Smooth muscle cell (in vitro differentiated cells): Measurements from ENCODE around the gene SLC2A13. TPM values are rescaled to one million over a fixed set of nuclear protein-coding genes. Genes with fewer than 3 reads are reported as not detected.
"Not testable (repeated sequence)": the region's sequence is repeated elsewhere in the genome, so short reads cannot be mapped to it uniquely, and the experiment has no call there.

ENCODE experiments used
- DNase-seq: peaks from one replicate; lab custom pipeline; 2025; ENCODE audit not compliant: unreplicated experiment; lab: John Stamatoyannopoulos, UW
- H2AFZ ChIP-seq: fragments of 200-600 bp; sonication (generic); 2 replicates; pipeline ENCODE4 v1.6.0; 2016; ENCODE audit warnings: antibody characterized with exemption, low read depth, mild to moderate bottlenecking
- H3F3A ChIP-seq: fragments of 200-600 bp; sonication (generic); 2 replicates; pipeline ENCODE4 v1.6.0; 2017; ENCODE audit warnings: antibody characterized with exemption, low read depth
- H3K27ac ChIP-seq: fragments of 200-600 bp; sonication (generic); 2 replicates; pipeline ENCODE4 v1.5.1; 2016; ENCODE audit warnings: low read depth, mild to moderate bottlenecking
- H3K27me3 ChIP-seq: fragments of 200-600 bp; sonication (generic); 2 replicates; pipeline ENCODE4 v1.6.1; 2016; ENCODE audit warnings: low read depth, mild to moderate bottlenecking
- H3K36me3 ChIP-seq: fragments of 200-600 bp; sonication (generic); 2 replicates; pipeline ENCODE4 v1.5.1; 2016; ENCODE audit warnings: low read depth
- H3K4me1 ChIP-seq: fragments of 200-600 bp; sonication (generic); 2 replicates; pipeline ENCODE4 v1.5.1; 2016; ENCODE audit warnings: low read depth
- H3K4me2 ChIP-seq: fragments of 200-600 bp; sonication (generic); 2 replicates; pipeline ENCODE4 v1.6.0; 2016; ENCODE audit warnings: mild to moderate bottlenecking
- H3K4me3 ChIP-seq: fragments of 200-600 bp; sonication (generic); 2 replicates; pipeline ENCODE4 v1.5.1; 2016; ENCODE audit warnings: mild to moderate bottlenecking
- H3K79me2 ChIP-seq: fragments of 200-600 bp; sonication (generic); 2 replicates; pipeline ENCODE4 v1.6.0; 2016; ENCODE audit warnings: low read depth, mild to moderate bottlenecking
- H3K9ac ChIP-seq: fragments of 200-600 bp; sonication (generic); 2 replicates; pipeline ENCODE4 v1.6.0; 2016; ENCODE audit warnings: low read depth
- H3K9me3 ChIP-seq: fragments of 200-600 bp; sonication (generic); replicated peaks from 2 replicates; pipeline ENCODE4 v1.5.1; 2016; ENCODE audit warnings: low read depth
- H4K20me1 ChIP-seq: fragments of 200-600 bp; sonication (generic); 2 replicates; pipeline ENCODE4 v1.6.0; 2016; ENCODE audit warnings: low read depth
- CTCF ChIP-seq: fragments of 200-600 bp; sonication (generic); IDR thresholded peaks from 2 replicates; pipeline ENCODE4 v1.5.1; 2017; ENCODE audit warnings: borderline replicate concordance, mild to moderate bottlenecking, antibody characterized with exemption; ENCODE audit not compliant: insufficient read depth, poor library complexity, severe bottlenecking
- WGBS: methylation state at CpG from one replicate; pipeline ENCODE4 v1.1.7; 2016; ENCODE audit warnings: low lambda C conversion rate; 5-methylcytosine and 5-hydroxymethylcytosine counted together
- polyA plus RNA-seq: library from polyadenylated mRNA; unstranded; fragments of >200 nt; fragmentation: Nextera tagmentation; extraction: Ambion mirVana; gene quantifications from 2 replicates; pipeline ENCODE4 v1.2.1, GENCODE V29; 2016
- total RNA-seq: library from RNA; depleted of rRNA; stranded (reverse); fragments of >200 nt; gene quantifications from 2 replicates; pipeline ENCODE4 v1.2.3, GENCODE V29; 2014

SLC2A13 gene
- total and polyA plus RNA-seq, 2 experiments from 2014 or later, result 9.6 to 27.4 TPM

- no peak for TF ChIP-seq CTCF
- Histone ChIP-seq H3K9me3 (no peaks in the 10 kb centered on the region), H3K27ac (no peak overlapping the region), H2AFZ (no peak overlapping the region), H3K9ac (no peak overlapping the region), H3K36me3 (no peaks in the 10 kb centered on the region), H3K27me3 (no peaks in the 10 kb centered on the region), H3K4me3 (no peak overlapping the region), H3K4me2 (no peak overlapping the region), H4K20me1 (no peaks in the 10 kb centered on the region), H3K79me2 (no peaks in the 10 kb centered on the region), H3K4me1 (peaks cover 24% of the 10 kb centered on the region), H3F3A (no peaks in the 10 kb centered on the region)
- WGBS, result 95% methylated on average over 3 of the region's 3 CpGs
- no peak for DNase-seq
These were observed 73.9 kb downstream of the SLC2A13 start for GRCh38 chr12:40031965-40032364.

GRCh38 chr12:40030970-40031369 is 74.9 kb downstream of the SLC2A13 start:
- H3K9ac ChIP-seq, result not testable (repeated sequence)

GRCh38 chr12:40028296-40028695 is 77.6 kb downstream of the SLC2A13 start:
- 75% methylated on average over 5 of the region's 5 CpGs for WGBS
- H3K27ac ChIP-seq, result no peak overlapping the region
- no peak overlapping the region for H3K4me2 ChIP-seq
- H3F3A ChIP-seq, result no peaks in the 10 kb centered on the region
- no peaks in the 10 kb centered on the region for H3K9me3 ChIP-seq
- H3K79me2 ChIP-seq, result no peaks in the 10 kb centered on the region
- H4K20me1 ChIP-seq, result no peaks in the 10 kb centered on the region
- H3K36me3 ChIP-seq, result no peaks in the 10 kb centered on the region
- DNase-seq, result no peak
- H3K9ac ChIP-seq, result no peak overlapping the region
- H3K27me3 ChIP-seq, result no peaks in the 10 kb centered on the region
- H3K4me3 ChIP-seq, result no peak overlapping the region
- H2AFZ ChIP-seq, result no peak overlapping the region
- TF ChIP-seq CTCF, result no peak
- H3K4me1 ChIP-seq, result peaks cover 15% of the 10 kb centered on the region

More at GRCh38 chr12:40030970-40031369, 74.9 kb downstream of the SLC2A13 start:
- not testable (repeated sequence) for H3F3A ChIP-seq, DNase-seq, H4K20me1 ChIP-seq, H3K4me2 ChIP-seq, H3K27ac ChIP-seq, H3K9me3 ChIP-seq, H3K4me3 ChIP-seq, H2AFZ ChIP-seq, H3K27me3 ChIP-seq, H3K79me2 ChIP-seq, H3K36me3 ChIP-seq
- 96% methylated on average over 9 of the region's 9 CpGs for WGBS
- H3K4me1 ChIP-seq, result peaks cover 24% of the 10 kb centered on the region

- no peak overlapping the region for H2AFZ ChIP-seq
- no peak overlapping the region for H3K9ac ChIP-seq
- H3K36me3 ChIP-seq, result no peaks in the 10 kb centered on the region
- no peak overlapping the region for H3K4me2 ChIP-seq
- H3F3A ChIP-seq, result no peaks in the 10 kb centered on the region
- no peaks in the 10 kb centered on the region for H4K20me1 ChIP-seq
- no peak overlapping the region for H3K4me3 ChIP-seq
- no peak for DNase-seq
- H3K79me2 ChIP-seq, result no peaks in the 10 kb centered on the region
- no peak overlapping the region for H3K27ac ChIP-seq
- no peaks in the 10 kb centered on the region for H3K9me3 ChIP-seq
- TF ChIP-seq CTCF, result no peak
- H3K4me1 ChIP-seq, result no peaks in the 10 kb centered on the region
- H3K27me3 ChIP-seq, result no peaks in the 10 kb centered on the region
These were observed 83.0 kb downstream of the SLC2A13 start for GRCh38 chr12:40022850-40023249.
